Muscle layer of duodenum (tissue), 2 donors: ENCODE data around the gene ADAMTSL4.

ENCODE experiments used
- H3K27ac ChIP-seq: one replicate; pipeline ENCODE4 v1.7.0; 2013; ENCODE audit warnings: mild to moderate bottlenecking, low read length
- H3K27me3 ChIP-seq: one replicate; pipeline ENCODE4 v1.7.0; 2013; ENCODE audit warnings: low read depth, mild to moderate bottlenecking, control low read depth, low read length
- H3K36me3 ChIP-seq, 2 donors: one replicate each; pipeline ENCODE4 v1.7.0; 2013; ENCODE audit warnings: low read length in 2 of 2, control low read depth in 1 of 2, mild to moderate bottlenecking in 1 of 2; ENCODE audit not compliant: insufficient read depth in 2 of 2, control insufficient read depth in 1 of 2
- H3K4me1 ChIP-seq, 2 donors: one replicate each; pipeline ENCODE4 v1.7.0; 2013; ENCODE audit warnings: low read length in 2 of 2, mild to moderate bottlenecking in 2 of 2, control low read depth in 1 of 2, moderate library complexity in 1 of 2; ENCODE audit not compliant: insufficient read depth in 2 of 2, control insufficient read depth in 1 of 2
- H3K4me3 ChIP-seq, 2 donors: one replicate each; pipeline ENCODE4 v1.7.0; 2013; ENCODE audit warnings: low read length in 2 of 2, low read depth in 1 of 2, mild to moderate bottlenecking in 1 of 2
- H3K9me3 ChIP-seq, 2 donors: one replicate each; pipeline ENCODE4 v1.7.0; 2013; ENCODE audit warnings: low read length in 2 of 2, control low read depth in 1 of 2, mild to moderate bottlenecking in 1 of 2; ENCODE audit not compliant: control insufficient read depth in 1 of 2
- donor health status: healthy.

Gene ADAMTSL4

GRCh38 chr1:150535511-150536287, 13.5 kb upstream of the ADAMTSL4 start:
- Histone ChIP-seq H3K9me3 (no peaks in the 10 kb centered on the region), H3K27ac (no peak overlapping the region), H3K27me3 (no peaks in the 10 kb centered on the region), H3K4me3 (no peak overlapping the region), H3K36me3 (no peaks in the 10 kb centered on the region), H3K4me1 (peaks cover 11 to 30% of the 10 kb centered on the region in 2 donors)

GRCh38 chr1:150536836-150537731, 12.1 kb upstream of the ADAMTSL4 start:
- Histone ChIP-seq H3K9me3 (no peaks in the 10 kb centered on the region), H3K4me1 (peaks cover 11 to 30% of the 10 kb centered on the region in 2 donors), H3K27me3 (no peaks in the 10 kb centered on the region), H3K4me3 (no peak overlapping the region), H3K27ac (peak overlapping the region; percentile 45), H3K36me3 (no peaks in the 10 kb centered on the region)

- H3K4me1 ChIP-seq: peaks cover 7 to 26% of the 10 kb centered on the region in 2 donors
- peak overlapping the region; percentile 45 for H3K27ac ChIP-seq
These were observed 11.2 kb upstream of the ADAMTSL4 start for GRCh38 chr1:150537732-150538684.

GRCh38 chr1:150543500-150544143, 5.6 kb upstream of the ADAMTSL4 start:
- H3K27me3 ChIP-seq: no peaks in the 10 kb centered on the region
- H3K4me3 ChIP-seq: no peak overlapping the region
- no peaks in the 10 kb centered on the region for H3K9me3 ChIP-seq
- peaks cover under 1 to 5% of the 10 kb centered on the region in 2 donors for H3K4me1 ChIP-seq
- H3K27ac ChIP-seq: no peak overlapping the region
- no peaks in the 10 kb centered on the region for H3K36me3 ChIP-seq

More at GRCh38 chr1:150537732-150538684, 11.2 kb upstream of the ADAMTSL4 start:
- Histone ChIP-seq H3K27me3 (no peaks in the 10 kb centered on the region), H3K36me3 (no peaks in the 10 kb centered on the region), H3K9me3 (no peaks in the 10 kb centered on the region), H3K4me3 (no peak overlapping the region)

GRCh38 chr1:150544204-150544603, 5.0 kb upstream of the ADAMTSL4 start:
- Histone ChIP-seq H3K27ac (no peak overlapping the region), H3K4me3 (no peak overlapping the region), H3K4me1 (no peaks in the 10 kb centered on the region), H3K9me3 (no peaks in the 10 kb centered on the region), H3K36me3 (no peaks in the 10 kb centered on the region), H3K27me3 (no peaks in the 10 kb centered on the region)

- H3K4me1 ChIP-seq: peaks cover 0 to 4% of the 10 kb centered on the region in 2 donors
- no peaks in the 10 kb centered on the region for H3K9me3 ChIP-seq
- H3K4me3 ChIP-seq: no peak overlapping the region
- H3K27ac ChIP-seq: no peak overlapping the region
- H3K27me3 ChIP-seq: no peaks in the 10 kb centered on the region
- no peaks in the 10 kb centered on the region for H3K36me3 ChIP-seq
These were observed 3.6 kb upstream of the ADAMTSL4 start for GRCh38 chr1:150545486-150546032.

GRCh38 chr1:150546294-150546937, 2.8 kb upstream of the ADAMTSL4 start:
- H3K4me3 ChIP-seq: no peak overlapping the region
- no peaks in the 10 kb centered on the region for H3K36me3 ChIP-seq
- no peaks in the 10 kb centered on the region for H3K27me3 ChIP-seq
- peaks cover 0 to 4% of the 10 kb centered on the region in 2 donors for H3K4me1 ChIP-seq
- no peaks in the 10 kb centered on the region for H3K9me3 ChIP-seq
- no peak overlapping the region for H3K27ac ChIP-seq

- peak overlapping the region; percentile 32 to 59 for H3K4me3 ChIP-seq
- H3K27me3 ChIP-seq: no peaks in the 10 kb centered on the region
- H3K9me3 ChIP-seq: no peaks in the 10 kb centered on the region
- no peaks in the 10 kb centered on the region for H3K36me3 ChIP-seq
- H3K4me1 ChIP-seq: peaks cover 9 to 14% of the 10 kb centered on the region in 2 donors
- peak overlapping the region; percentile 43 for H3K27ac ChIP-seq
These were observed 930 bp upstream of the ADAMTSL4 start for GRCh38 chr1:150548324-150548631.

GRCh38 chr1:150549496-150550221, 451 bp downstream of the ADAMTSL4 start:
- Histone ChIP-seq H3K4me1 (peaks cover 9 to 24% of the 10 kb centered on the region in 2 donors), H3K27ac (peak overlapping the region; percentile 81), H3K36me3 (peaks cover 0 to 6% of the 10 kb centered on the region in 2 donors), H3K27me3 (no peaks in the 10 kb centered on the region), H3K4me3 (peak overlapping the region; percentile 57 to 60), H3K9me3 (no peaks in the 10 kb centered on the region)
